ENCODE measurements around the gene LIPA. TPM values are rescaled to one million over a fixed set of nuclear protein-coding genes. Genes with fewer than 3 reads are reported as not detected.

The LIPA gene
- total and polyA plus RNA-seq, 7 experiments from 2014 or later = 19.9 to 97.8 (median 49.1) TPM

- no peak overlapping the region for H3K27ac Mint-ChIP-seq
- H3K27me3 ChIP-seq (ENCODE audit: control insufficient read depth in 2 of 2, insufficient read depth in 2 of 2, low read length in 2 of 2) = no peaks in the 10 kb centered on the region
- CTCF ChIA-PET = interaction anchor here (1.4 kb wide), 1 partner anchor 102 kb away, joined by 4 read pairs; no protein-coding TSS in a partner anchor
Observed at GRCh38 chr10:89266721-89267453, 15.3 kb upstream of the LIPA start.

DNA sequence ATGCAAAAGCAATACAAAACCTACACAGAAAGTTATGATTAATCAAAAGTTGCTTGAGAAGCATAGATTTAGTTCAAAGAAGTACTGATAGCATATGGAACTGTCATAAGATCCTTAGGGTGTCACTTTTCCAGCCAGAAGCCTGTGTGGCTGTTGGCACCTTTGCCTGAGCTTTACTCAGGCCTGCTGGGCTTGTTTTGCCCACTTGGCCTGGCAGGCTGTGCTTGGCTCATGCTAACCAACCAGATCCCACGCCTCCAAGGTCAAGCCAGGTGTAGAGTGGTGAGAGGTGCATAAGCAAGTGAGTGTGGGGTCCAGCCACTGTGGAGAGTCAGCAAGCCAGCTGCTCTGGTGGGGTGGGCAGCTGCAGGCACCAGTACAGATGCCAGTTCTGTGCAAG, 12.0 kb upstream of the LIPA start:
- H3K4me3 Mint-ChIP-seq = no peak overlapping the region
- DNase-seq (no peak), ATAC-seq (no peak)
- ChIA-PET POLR2A (interaction anchor here (1.1 kb wide), 1 partner anchor 151 kb away, joined by 4 read pairs; the partner anchor contains the start of gene IFIT5), CTCF (interaction anchor here (0.8 to 1.2 kb wide), 3 partner anchors 83 to 301 kb away, joined by 3 to 6 read pairs (median 4); no protein-coding TSS in a partner anchor)
- Histone ChIP-seq H3K4me1 (ENCODE audit: control insufficient read depth in 2 of 2, insufficient read depth in 2 of 2, low read length in 2 of 2) (no peaks in the 10 kb centered on the region), H3K36me3 (ENCODE audit: control insufficient read depth in 2 of 3, insufficient read depth in 3 of 3, low read length in 3 of 3) (no peaks in the 10 kb centered on the region), H3K27me3 (ENCODE audit: control insufficient read depth in 2 of 2, insufficient read depth in 2 of 2, low read length in 2 of 2) (no peaks in the 10 kb centered on the region), H3K4me3 (ENCODE audit: low read length) (no peak overlapping the region), H3K27ac (ENCODE audit: low read depth, low read length) (no peak overlapping the region), H3K9me3 (ENCODE audit: control insufficient read depth in 2 of 3, low read length in 3 of 3) (no peaks in the 10 kb centered on the region)
- intact Hi-C loops (cut with micrococcal nuclease) = no loop called here
- no peaks in the 10 kb centered on the region for H3K9me3 Mint-ChIP-seq
- peaks cover 0 to 6% (median 3%) of the 10 kb centered on the region in 7 donors for H3K4me1 Mint-ChIP-seq
- H3K27me3 Mint-ChIP-seq = peaks cover 0 to 22% (median 0%) of the 10 kb centered on the region in 5 donors
- H3K27ac Mint-ChIP-seq = no peak overlapping the region
- no peaks in the 10 kb centered on the region for H3K36me3 Mint-ChIP-seq

More at GRCh38 chr10:89266721-89267453, 15.3 kb upstream of the LIPA start:
- H3K9me3 Mint-ChIP-seq = no peaks in the 10 kb centered on the region
- no peaks in the 10 kb centered on the region for H3K4me1 ChIP-seq (ENCODE audit: control insufficient read depth in 2 of 2, insufficient read depth in 2 of 2, low read length in 2 of 2)
- H3K36me3 Mint-ChIP-seq = no peaks in the 10 kb centered on the region
- peaks cover 0 to 23% (median 0%) of the 10 kb centered on the region in 5 donors for H3K27me3 Mint-ChIP-seq
- intact Hi-C loops (cut with micrococcal nuclease) = no loop called here
- H3K4me3 ChIP-seq (ENCODE audit: low read length) = no peak overlapping the region
- DNase-seq (no peak), ATAC-seq (no peak)
- no peaks in the 10 kb centered on the region for H3K9me3 ChIP-seq (ENCODE audit: control insufficient read depth in 2 of 3, low read length in 3 of 3)
- H3K36me3 ChIP-seq (ENCODE audit: control insufficient read depth in 2 of 3, insufficient read depth in 3 of 3, low read length in 3 of 3) = no peaks in the 10 kb centered on the region
- no peak overlapping the region for H3K27ac ChIP-seq (ENCODE audit: low read depth, low read length)
- H3K4me1 Mint-ChIP-seq = no peaks in the 10 kb centered on the region
- no peak overlapping the region for H3K4me3 Mint-ChIP-seq
- POLR2A ChIA-PET = interaction anchor here (1.6 kb wide), 1 partner anchor 10 kb away, joined by 3 read pairs; no protein-coding TSS in a partner anchor

- no peaks in the 10 kb centered on the region for H3K27me3 ChIP-seq (ENCODE audit: control insufficient read depth in 2 of 2, insufficient read depth in 2 of 2, low read length in 2 of 2)
- Mint-ChIP-seq H3K27me3 (peaks cover 0 to 24% (median 0%) of the 10 kb centered on the region in 5 donors), H3K36me3 (no peaks in the 10 kb centered on the region), H3K9me3 (no peaks in the 10 kb centered on the region), H3K4me1 (peaks cover 0 to 6% (median 3%) of the 10 kb centered on the region in 7 donors), H3K4me3 (no peak overlapping the region), H3K27ac (no peak overlapping the region)
- H3K36me3 ChIP-seq (ENCODE audit: control insufficient read depth in 2 of 3, insufficient read depth in 3 of 3, low read length in 3 of 3) = no peaks in the 10 kb centered on the region
- ChIA-PET CTCF (interaction anchor here (1.1 kb wide), 1 partner anchor 83 kb away, joined by 3 read pairs; no protein-coding TSS in a partner anchor), POLR2A (interaction anchor here (1.1 kb wide), 1 partner anchor 151 kb away, joined by 4 read pairs; the partner anchor contains the start of gene IFIT5)
- DNase-seq = no peak
- H3K27ac ChIP-seq (ENCODE audit: low read depth, low read length) = no peak overlapping the region
- no peaks in the 10 kb centered on the region for H3K9me3 ChIP-seq (ENCODE audit: control insufficient read depth in 2 of 3, low read length in 3 of 3)
- H3K4me3 ChIP-seq (ENCODE audit: low read length) = no peak overlapping the region
- intact Hi-C loops (cut with micrococcal nuclease) = no loop called here
- no peak for ATAC-seq
- no peaks in the 10 kb centered on the region for H3K4me1 ChIP-seq (ENCODE audit: control insufficient read depth in 2 of 2, insufficient read depth in 2 of 2, low read length in 2 of 2)
Observed at GRCh38 chr10:89263091-89263490, 11.5 kb upstream of the LIPA start.

DNA sequence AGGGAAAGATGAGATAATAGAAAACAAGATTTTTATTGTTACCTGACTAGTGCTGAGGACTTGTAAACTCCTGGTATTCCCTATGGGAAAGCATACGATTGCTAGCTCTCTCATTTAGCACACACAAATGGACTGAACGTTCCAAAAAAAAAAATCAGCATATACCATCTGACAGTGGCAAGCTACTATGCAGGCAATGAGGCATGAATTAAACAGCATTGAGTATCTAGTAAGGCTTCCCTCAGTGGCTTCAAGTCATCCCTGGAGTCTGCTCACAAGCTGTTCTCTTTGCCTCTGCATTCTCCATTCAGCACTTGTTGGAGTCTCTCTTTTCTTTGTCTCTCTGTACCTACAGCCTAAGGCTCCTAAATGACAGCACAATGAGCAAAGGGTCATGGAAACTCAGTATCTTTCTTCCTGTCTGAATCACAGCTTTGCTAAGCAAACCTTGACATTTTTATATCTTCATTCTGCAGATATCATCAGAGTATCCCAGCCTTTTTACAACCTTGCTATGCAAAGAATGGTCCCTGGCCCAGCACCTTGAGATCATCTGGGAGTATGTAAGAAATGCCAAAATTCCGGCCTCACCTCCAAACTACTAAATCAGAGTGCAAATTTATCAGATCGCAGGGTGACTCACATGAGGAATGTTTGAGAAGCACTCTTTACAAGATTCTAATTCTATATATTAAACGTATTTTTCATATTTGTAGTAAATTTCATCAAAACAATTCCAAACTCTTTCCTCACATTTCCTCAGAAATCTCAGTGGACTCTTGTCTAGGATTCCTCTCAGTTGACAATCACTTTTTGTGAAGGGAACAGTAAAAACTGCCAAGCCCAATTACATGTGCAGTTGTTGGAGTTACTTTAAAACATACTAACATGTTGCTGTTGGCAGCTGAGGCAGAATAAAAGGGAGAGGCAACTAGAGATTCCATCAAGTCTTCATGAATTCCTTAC, 10.8 kb upstream of the LIPA start:
- no peaks in the 10 kb centered on the region for H3K4me1 ChIP-seq (ENCODE audit: control insufficient read depth in 2 of 2, insufficient read depth in 2 of 2, low read length in 2 of 2)
- DNase-seq (no peak), ATAC-seq (no peak)
- Mint-ChIP-seq H3K36me3 (no peaks in the 10 kb centered on the region), H3K27me3 (peaks cover 0 to 27% (median 0%) of the 10 kb centered on the region in 5 donors), H3K4me1 (peaks cover 0 to 6% (median 3%) of the 10 kb centered on the region in 7 donors), H3K9me3 (no peaks in the 10 kb centered on the region), H3K27ac (no peak overlapping the region), H3K4me3 (no peak overlapping the region)
- CTCF ChIA-PET = interaction anchor here (0.8 to 1.1 kb wide), 2 partner anchors 84 to 152 kb away, joined by 3 read pairs; partner anchors contain the start of gene IFIT5
- H3K4me3 ChIP-seq (ENCODE audit: low read length) = no peak overlapping the region
- H3K9me3 ChIP-seq (ENCODE audit: control insufficient read depth in 2 of 3, low read length in 3 of 3) = no peaks in the 10 kb centered on the region
- POLR2A ChIA-PET = interaction anchor here (0.6 to 0.7 kb wide), 3 partner anchors 10 to 129 kb away, joined by 3 to 5 read pairs (median 4); partner anchors contain the start of gene LIPA
- H3K27me3 ChIP-seq (ENCODE audit: control insufficient read depth in 2 of 2, insufficient read depth in 2 of 2, low read length in 2 of 2) = no peaks in the 10 kb centered on the region
- H3K27ac ChIP-seq (ENCODE audit: low read depth, low read length) = no peak overlapping the region
- H3K36me3 ChIP-seq (ENCODE audit: control insufficient read depth in 2 of 3, insufficient read depth in 3 of 3, low read length in 3 of 3) = no peaks in the 10 kb centered on the region
- intact Hi-C loops (cut with micrococcal nuclease) = no loop called here

- Mint-ChIP-seq H3K27me3 (peaks cover 0 to 27% (median 4%) of the 10 kb centered on the region in 5 donors), H3K4me1 (peaks cover 0 to 6% (median 3%) of the 10 kb centered on the region in 7 donors), H3K27ac (no peak overlapping the region), H3K9me3 (peaks cover 0 to 10% (median 5%) of the 10 kb centered on the region in 11 donors), H3K36me3 (peaks cover 0 to 8% (median 6%) of the 10 kb centered on the region in 5 donors), H3K4me3 (no peak overlapping the region)
- intact Hi-C loops (cut with micrococcal nuclease) = loop anchor here in 1 of 2 donors (10.0 kb wide), 2 partner anchors 1616 to 1906 kb away; partner anchors contain the start of gene RPP30
- Histone ChIP-seq H3K27me3 (ENCODE audit: control insufficient read depth in 2 of 2, insufficient read depth in 2 of 2, low read length in 2 of 2) (no peaks in the 10 kb centered on the region), H3K36me3 (ENCODE audit: control insufficient read depth in 2 of 3, insufficient read depth in 3 of 3, low read length in 3 of 3) (no peaks in the 10 kb centered on the region), H3K9me3 (ENCODE audit: control insufficient read depth in 2 of 3, low read length in 3 of 3) (no peaks in the 10 kb centered on the region), H3K4me3 (ENCODE audit: low read length) (no peak overlapping the region), H3K4me1 (ENCODE audit: control insufficient read depth in 2 of 2, insufficient read depth in 2 of 2, low read length in 2 of 2) (no peaks in the 10 kb centered on the region), H3K27ac (ENCODE audit: low read depth, low read length) (no peak overlapping the region)
- CTCF ChIA-PET = interaction anchor here (0.7 to 1.4 kb wide), 2 partner anchors 43 to 111 kb away, joined by 3 to 4 read pairs; partner anchors contain the start of gene IFIT2
- ATAC-seq (no peak), DNase-seq (no peak)
- POLR2A ChIA-PET = interaction anchor here (0.7 kb wide), 1 partner anchor 129 kb away, joined by 4 read pairs; no protein-coding TSS in a partner anchor
Observed at GRCh38 chr10:89258881-89259280, 7.3 kb upstream of the LIPA start.

DNA sequence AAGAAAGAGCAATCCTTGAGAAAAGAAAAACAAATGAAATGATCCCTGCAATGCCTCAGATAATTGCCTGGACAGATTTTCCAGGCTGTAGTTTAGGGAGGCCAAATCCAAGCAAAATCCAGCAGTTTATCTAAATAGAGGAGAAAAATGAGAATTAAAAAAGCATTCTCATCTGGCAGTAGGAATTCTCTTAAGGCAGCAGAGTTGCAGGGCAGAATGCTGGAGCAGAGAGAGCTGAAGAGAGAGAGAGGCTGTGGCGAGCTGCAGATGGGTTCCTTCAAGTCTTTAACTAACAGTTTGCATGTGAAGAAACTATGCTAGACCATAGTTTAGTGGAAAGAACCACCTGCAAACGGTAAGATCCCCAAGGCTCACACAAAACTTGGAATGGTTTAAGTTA, 6.0 kb upstream of the LIPA start:
- intact Hi-C loops (cut with micrococcal nuclease) = loop anchor here in 1 of 2 donors (10.0 kb wide), 2 partner anchors 1617 to 1907 kb away; partner anchors contain the start of gene RPP30

More for the DNA sequence above, 6.0 kb upstream of the LIPA start:
- CTCF ChIA-PET = interaction anchor here (0.7 to 1.2 kb wide), 3 partner anchors 15 to 307 kb away, joined by 3 read pairs; no protein-coding TSS in a partner anchor
- POLR2A ChIA-PET = no interaction called here
- Histone ChIP-seq H3K4me3 (ENCODE audit: low read length) (no peak overlapping the region), H3K4me1 (ENCODE audit: control insufficient read depth in 2 of 2, insufficient read depth in 2 of 2, low read length in 2 of 2) (no peaks in the 10 kb centered on the region), H3K27ac (ENCODE audit: low read depth, low read length) (no peak overlapping the region), H3K36me3 (ENCODE audit: control insufficient read depth in 2 of 3, insufficient read depth in 3 of 3, low read length in 3 of 3) (no peaks in the 10 kb centered on the region), H3K27me3 (ENCODE audit: control insufficient read depth in 2 of 2, insufficient read depth in 2 of 2, low read length in 2 of 2) (no peaks in the 10 kb centered on the region), H3K9me3 (ENCODE audit: control insufficient read depth in 2 of 3, low read length in 3 of 3) (no peaks in the 10 kb centered on the region)
- H3K27me3 Mint-ChIP-seq = peaks cover 0 to 27% (median 4%) of the 10 kb centered on the region in 5 donors
- H3K9me3 Mint-ChIP-seq = peaks cover 0 to 15% (median 5%) of the 10 kb centered on the region in 11 donors
- H3K27ac Mint-ChIP-seq = no peak overlapping the region
- peaks cover 0 to 11% (median 6%) of the 10 kb centered on the region in 5 donors for H3K36me3 Mint-ChIP-seq
- no peak for ATAC-seq
- no peak for DNase-seq
- no peak overlapping the region for H3K4me3 Mint-ChIP-seq
- peaks cover 0 to 6% (median 3%) of the 10 kb centered on the region in 7 donors for H3K4me1 Mint-ChIP-seq
